Measurements from ENCODE around the gene MTMR12. TPM values are rescaled to one million over a fixed set of nuclear protein-coding genes. Genes with fewer than 3 reads are reported as not detected.

The MTMR12 gene
- total and polyA plus RNA-seq, 10 of the 15 experiments (the other 5 are each of a cell fraction or from before 2014, with no cell fraction given) = 5.0 to 22.9 (median 16.3) TPM

DNA sequence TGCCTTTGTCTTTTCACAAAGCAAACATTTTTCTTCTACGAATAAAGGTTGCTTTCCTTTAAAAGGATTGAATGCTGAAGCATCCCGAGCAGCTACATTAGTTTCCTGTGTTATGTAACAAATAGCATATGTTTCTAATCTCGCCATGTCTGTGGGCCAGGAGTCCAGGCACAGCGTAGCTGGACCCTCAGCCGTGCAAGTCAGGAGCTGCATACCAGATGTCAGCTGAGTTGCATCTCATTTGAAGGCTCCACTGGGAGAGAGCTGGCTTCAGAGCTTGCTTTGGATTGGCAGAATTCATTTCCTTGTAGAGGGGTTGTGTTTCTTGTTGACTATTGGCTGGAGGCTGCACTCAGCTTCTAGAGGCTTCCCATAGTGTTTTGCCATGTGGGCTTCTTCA, 122.6 kb downstream of the MTMR12 start:
- Histone ChIP-seq H3K27me3 (replicated peaks in 1 of 2; ENCODE audit: control insufficient read depth in 2 of 2, insufficient read depth in 2 of 2, low read length in 1 of 2) (no peaks in the 10 kb centered on the region; a peak in 1 of 4 replicates), H3K9me3 (replicated peaks; ENCODE audit: control insufficient read depth, insufficient read depth, low read length) (no peaks in the 10 kb centered on the region; the same call in 1 of the 3 replicates), H3K4me2 (ENCODE audit: control insufficient read depth, insufficient read depth) (no peak overlapping the region), H2AFZ (ENCODE audit: control insufficient read depth, low read depth, low read length) (no peak overlapping the region), H3K79me2 (ENCODE audit: control insufficient read depth, insufficient read depth, low read length) (no peaks in the 10 kb centered on the region), H3K9ac (ENCODE audit: control insufficient read depth, insufficient read depth, low read length) (no peak overlapping the region), H3K4me1 (ENCODE audit: control insufficient read depth, insufficient read depth, low read length) (peaks cover 3% of the 10 kb centered on the region; the same call in 1 of the 2 replicates), H4K20me1 (ENCODE audit: control insufficient read depth, insufficient read depth) (no peaks in the 10 kb centered on the region), H3K36me3 (ENCODE audit: control insufficient read depth in 2 of 2, insufficient read depth in 2 of 2, low read length in 1 of 2) (no peaks in the 10 kb centered on the region), H3K27ac (ENCODE audit: control insufficient read depth, insufficient read depth) (no peak overlapping the region), H3K4me3 (no peak overlapping the region)
- POLR2A ChIA-PET = no interaction called here
- intact Hi-C loops (cut with micrococcal nuclease; ENCODE audit: unreplicated experiment) (no loop called here), in situ Hi-C loops (cut with MboI) (no loop called here)
- SMC1A ChIA-PET (ENCODE audit: uncharacterized antibody, unreplicated experiment) = no interaction called here
- BruUV-seq (replicated peaks) = no TSS peak
- WGBS (ENCODE audit: insufficient coverage, insufficient replicate concordance, low lambda C conversion rate, missing lambda C conversion rate) = 80% methylated on average over 5 of the region's 5 CpGs
- ATAC-seq (no peak), FAIRE-seq (no peak), DNase-seq (ENCODE audit: low read depth, low spot score) (no peak)
- TF ChIP-seq BMI1 (IDR thresholded peaks at IDR 0.05; ENCODE audit: borderline replicate concordance) (no peak), ZNF207 (IDR thresholded peaks at IDR 0.05; ENCODE audit: borderline replicate concordance) (no peak)
- CTCF ChIA-PET = interaction anchor here (0.7 kb wide), 1 partner anchor 32 kb away, joined by 3 read pairs; no protein-coding TSS in a partner anchor
- RAD21 ChIA-PET (ENCODE audit: unreplicated experiment) = no interaction called here

DNA sequence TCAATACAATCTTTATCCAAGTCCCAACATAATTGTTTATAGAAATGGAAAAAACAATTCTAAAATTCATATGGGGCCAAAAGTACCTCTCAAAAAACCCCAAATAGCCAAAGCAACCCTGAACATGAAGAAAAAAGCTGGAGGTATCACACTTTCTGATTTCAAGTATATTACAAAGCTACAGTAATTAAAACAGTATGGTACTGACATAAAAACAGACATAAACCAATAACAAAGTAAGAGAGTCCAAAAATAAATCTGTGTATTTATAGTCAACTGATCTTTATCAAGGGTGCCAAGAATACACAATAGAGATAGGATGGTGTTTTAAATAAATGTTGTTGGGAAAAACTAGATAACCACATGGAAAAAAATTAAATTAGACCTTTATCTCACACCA, 125.1 kb downstream of the MTMR12 start:
- RAD21 ChIA-PET (ENCODE audit: unreplicated experiment) = no interaction called here
- Histone ChIP-seq H3K27me3 (replicated peaks in 1 of 2; ENCODE audit: control insufficient read depth in 2 of 2, insufficient read depth in 2 of 2, low read length in 1 of 2) (no peaks in the 10 kb centered on the region), H3K4me3 (no peak overlapping the region), H2AFZ (ENCODE audit: control insufficient read depth, low read depth, low read length) (no peak overlapping the region), H3K9me3 (replicated peaks; ENCODE audit: control insufficient read depth, insufficient read depth, low read length) (no peaks in the 10 kb centered on the region; the same call in none of the 3 replicates), H3K4me1 (ENCODE audit: control insufficient read depth, insufficient read depth, low read length) (no peaks in the 10 kb centered on the region), H4K20me1 (ENCODE audit: control insufficient read depth, insufficient read depth) (no peaks in the 10 kb centered on the region), H3K36me3 (ENCODE audit: control insufficient read depth in 2 of 2, insufficient read depth in 2 of 2, low read length in 1 of 2) (no peaks in the 10 kb centered on the region), H3K79me2 (ENCODE audit: control insufficient read depth, insufficient read depth, low read length) (no peaks in the 10 kb centered on the region), H3K9ac (ENCODE audit: control insufficient read depth, insufficient read depth, low read length) (no peak overlapping the region), H3K27ac (ENCODE audit: control insufficient read depth, insufficient read depth) (no peak overlapping the region), H3K4me2 (ENCODE audit: control insufficient read depth, insufficient read depth) (no peak overlapping the region)
- POLR2A ChIA-PET = no interaction called here
- FAIRE-seq = no peak
- in situ Hi-C loops (cut with MboI) = no loop called here
- intact Hi-C loops (cut with micrococcal nuclease; ENCODE audit: unreplicated experiment) = no loop called here
- CTCF ChIA-PET = no interaction called here
- SMC1A ChIA-PET (ENCODE audit: uncharacterized antibody, unreplicated experiment) = no interaction called here
- no peak for ATAC-seq
- no peak for DNase-seq (ENCODE audit: low read depth, low spot score)
- TF ChIP-seq IKZF1 (conservative IDR thresholded peaks at IDR 0.05) (no peak), NR2C1 (IDR thresholded peaks at IDR 0.05) (no peak), KDM1A (IDR thresholded peaks at IDR 0.05; ENCODE audit: borderline replicate concordance) (no peak), CHD2 (IDR thresholded peaks at IDR 0.05; ENCODE audit: borderline replicate concordance, low read depth, low read length) (no peak)
- TF ChIP-seq, protein P1, sequence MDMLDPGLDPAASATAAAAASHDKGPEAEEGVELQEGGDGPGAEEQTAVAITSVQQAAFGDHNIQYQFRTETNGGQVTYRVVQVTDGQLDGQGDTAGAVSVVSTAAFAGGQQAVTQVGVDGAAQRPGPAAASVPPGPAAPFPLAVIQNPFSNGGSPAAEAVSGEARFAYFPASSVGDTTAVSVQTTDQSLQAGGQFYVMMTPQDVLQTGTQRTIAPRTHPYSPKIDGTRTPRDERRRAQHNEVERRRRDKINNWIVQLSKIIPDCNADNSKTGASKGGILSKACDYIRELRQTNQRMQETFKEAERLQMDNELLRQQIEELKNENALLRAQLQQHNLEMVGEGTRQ (IDR thresholded peaks at IDR 0.05; ENCODE audit: borderline replicate concordance, low read depth, low read length) = no peak
- TF ChIP-seq, protein P2, sequence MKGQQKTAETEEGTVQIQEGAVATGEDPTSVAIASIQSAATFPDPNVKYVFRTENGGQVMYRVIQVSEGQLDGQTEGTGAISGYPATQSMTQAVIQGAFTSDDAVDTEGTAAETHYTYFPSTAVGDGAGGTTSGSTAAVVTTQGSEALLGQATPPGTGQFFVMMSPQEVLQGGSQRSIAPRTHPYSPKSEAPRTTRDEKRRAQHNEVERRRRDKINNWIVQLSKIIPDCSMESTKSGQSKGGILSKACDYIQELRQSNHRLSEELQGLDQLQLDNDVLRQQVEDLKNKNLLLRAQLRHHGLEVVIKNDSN (IDR thresholded peaks at IDR 0.05; ENCODE audit: borderline replicate concordance, extremely low read length, insufficient read depth, low read depth, low read length) = no peak
- TF ChIP-seq, protein P3, sequence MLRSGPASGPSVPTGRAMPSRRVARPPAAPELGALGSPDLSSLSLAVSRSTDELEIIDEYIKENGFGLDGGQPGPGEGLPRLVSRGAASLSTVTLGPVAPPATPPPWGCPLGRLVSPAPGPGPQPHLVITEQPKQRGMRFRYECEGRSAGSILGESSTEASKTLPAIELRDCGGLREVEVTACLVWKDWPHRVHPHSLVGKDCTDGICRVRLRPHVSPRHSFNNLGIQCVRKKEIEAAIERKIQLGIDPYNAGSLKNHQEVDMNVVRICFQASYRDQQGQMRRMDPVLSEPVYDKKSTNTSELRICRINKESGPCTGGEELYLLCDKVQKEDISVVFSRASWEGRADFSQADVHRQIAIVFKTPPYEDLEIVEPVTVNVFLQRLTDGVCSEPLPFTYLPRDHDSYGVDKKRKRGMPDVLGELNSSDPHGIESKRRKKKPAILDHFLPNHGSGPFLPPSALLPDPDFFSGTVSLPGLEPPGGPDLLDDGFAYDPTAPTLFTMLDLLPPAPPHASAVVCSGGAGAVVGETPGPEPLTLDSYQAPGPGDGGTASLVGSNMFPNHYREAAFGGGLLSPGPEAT (IDR thresholded peaks at IDR 0.05; ENCODE audit: low read depth) = no peak
- no TSS peak for BruUV-seq (replicated peaks)
